ENCODE data around the gene ADGRB3.

DNA sequence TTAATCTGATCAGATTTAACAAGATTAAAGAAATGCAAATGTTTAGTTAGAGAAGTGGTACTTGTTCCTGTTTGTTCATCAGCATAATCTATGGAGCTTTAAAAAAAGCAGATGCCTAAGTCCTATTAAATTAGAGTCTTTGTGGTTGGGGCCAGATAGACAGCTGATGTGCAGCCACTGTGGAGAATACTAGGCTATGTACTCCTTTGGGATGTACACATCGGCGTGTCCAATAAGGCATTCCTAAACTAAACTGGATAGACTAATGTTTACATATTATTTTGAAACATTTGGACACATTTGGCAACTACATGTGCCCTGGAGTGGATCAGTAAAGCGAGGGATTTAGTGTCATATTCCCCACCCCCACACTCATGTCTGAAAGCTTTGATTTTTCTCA is 702.2 kb downstream of the ADGRB3 start:
- TF ChIP-seq EZH2 (IDR thresholded peaks at IDR 0.05; ENCODE audit: borderline replicate concordance, control insufficient read depth, low read depth, low read length): no peak
- TF ChIP-seq, protein P1, sequence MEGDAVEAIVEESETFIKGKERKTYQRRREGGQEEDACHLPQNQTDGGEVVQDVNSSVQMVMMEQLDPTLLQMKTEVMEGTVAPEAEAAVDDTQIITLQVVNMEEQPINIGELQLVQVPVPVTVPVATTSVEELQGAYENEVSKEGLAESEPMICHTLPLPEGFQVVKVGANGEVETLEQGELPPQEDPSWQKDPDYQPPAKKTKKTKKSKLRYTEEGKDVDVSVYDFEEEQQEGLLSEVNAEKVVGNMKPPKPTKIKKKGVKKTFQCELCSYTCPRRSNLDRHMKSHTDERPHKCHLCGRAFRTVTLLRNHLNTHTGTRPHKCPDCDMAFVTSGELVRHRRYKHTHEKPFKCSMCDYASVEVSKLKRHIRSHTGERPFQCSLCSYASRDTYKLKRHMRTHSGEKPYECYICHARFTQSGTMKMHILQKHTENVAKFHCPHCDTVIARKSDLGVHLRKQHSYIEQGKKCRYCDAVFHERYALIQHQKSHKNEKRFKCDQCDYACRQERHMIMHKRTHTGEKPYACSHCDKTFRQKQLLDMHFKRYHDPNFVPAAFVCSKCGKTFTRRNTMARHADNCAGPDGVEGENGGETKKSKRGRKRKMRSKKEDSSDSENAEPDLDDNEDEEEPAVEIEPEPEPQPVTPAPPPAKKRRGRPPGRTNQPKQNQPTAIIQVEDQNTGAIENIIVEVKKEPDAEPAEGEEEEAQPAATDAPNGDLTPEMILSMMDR (IDR thresholded peaks at IDR 0.05 in 2 of 3, conservative IDR thresholded peaks at IDR 0.05 in 1 of 3; ENCODE audit: control insufficient read depth in 2 of 3, extremely low read depth in 1 of 3, insufficient read depth in 1 of 3, low read depth in 3 of 3, low read length in 3 of 3): no peak
- no peak for TF ChIP-seq CREB1 (IDR thresholded peaks at IDR 0.05; ENCODE audit: low read depth)
- TF ChIP-seq NR2C2 (IDR thresholded peaks at IDR 0.05; ENCODE audit: borderline replicate concordance, control insufficient read depth, insufficient read length, low read depth): no peak
- TF ChIP-seq ZNF24 (IDR thresholded peaks at IDR 0.05): no peak
- TF ChIP-seq, protein P2, sequence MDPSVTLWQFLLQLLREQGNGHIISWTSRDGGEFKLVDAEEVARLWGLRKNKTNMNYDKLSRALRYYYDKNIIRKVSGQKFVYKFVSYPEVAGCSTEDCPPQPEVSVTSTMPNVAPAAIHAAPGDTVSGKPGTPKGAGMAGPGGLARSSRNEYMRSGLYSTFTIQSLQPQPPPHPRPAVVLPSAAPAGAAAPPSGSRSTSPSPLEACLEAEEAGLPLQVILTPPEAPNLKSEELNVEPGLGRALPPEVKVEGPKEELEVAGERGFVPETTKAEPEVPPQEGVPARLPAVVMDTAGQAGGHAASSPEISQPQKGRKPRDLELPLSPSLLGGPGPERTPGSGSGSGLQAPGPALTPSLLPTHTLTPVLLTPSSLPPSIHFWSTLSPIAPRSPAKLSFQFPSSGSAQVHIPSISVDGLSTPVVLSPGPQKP (IDR thresholded peaks at IDR 0.05; ENCODE audit: low read depth, low read length): no peak
